Lower lobe of right lung (tissue), 2 donors: ENCODE measurements around the gene FAM131C. TPM values are rescaled to one million over a fixed set of nuclear protein-coding genes. Genes with fewer than 3 reads are reported as not detected.

ENCODE experiments used
- ATAC-seq, 2 donors: fragments of 200-7000 bp; cut with Tn5 transposase; one replicate each; pipeline ENCODE4 v1.9.1; 2020 to 2022; ENCODE audit warnings: mild to moderate bottlenecking in 2 of 2, moderate library complexity in 2 of 2
- DNase-seq: peaks from one replicate; pipeline ENCODE4 v3.0.0-alpha.2; 2020
- H3K27ac ChIP-seq: fragments of 200-600 bp; one replicate; pipeline ENCODE4 v1.8.0; 2022
- H3K27me3 ChIP-seq: fragments of 200-600 bp; one replicate; pipeline ENCODE4 v1.8.0; 2022; ENCODE audit warnings: low read depth
- H3K36me3 ChIP-seq: fragments of 200-600 bp; one replicate; pipeline ENCODE4 v1.8.0; 2022; ENCODE audit warnings: mild to moderate bottlenecking
- H3K4me1 ChIP-seq: fragments of 200-600 bp; one replicate; pipeline ENCODE4 v1.8.0; 2022
- H3K4me3 ChIP-seq: fragments of 200-600 bp; one replicate; pipeline ENCODE4 v1.8.0; 2022; ENCODE audit warnings: mild to moderate bottlenecking
- H3K9me3 ChIP-seq: fragments of 200-600 bp; one replicate; pipeline ENCODE4 v1.8.0; 2022
- intact Hi-C: fragments of 100-400 bp; cut with DNase I; formaldehyde crosslinking; loops from one replicate; pipeline ENCODE4 v1.11.0; 2022
- total RNA-seq: library from RNA; stranded (reverse); fragmentation: NEBNext Ultra II Directional; extraction: Animal tissue kit (Norgen Biotek cat#: 25700); gene quantifications from one replicate; pipeline ENCODE4 v1.2.1, GENCODE V29; 2021
- TF ChIP-seq, protein P1 (sequence below): fragments of 200-600 bp; IDR thresholded peaks from one replicate; pipeline ENCODE4 v1.8.0; 2022; ENCODE audit warnings: antibody characterized with exemption, mild to moderate bottlenecking
- donor health status: DM: no; HTN: yes; CAD: no; lungs with severe emphysema.

Gene FAM131C
- total RNA-seq, 1 donor from 2014 or later = not detected

DNA sequence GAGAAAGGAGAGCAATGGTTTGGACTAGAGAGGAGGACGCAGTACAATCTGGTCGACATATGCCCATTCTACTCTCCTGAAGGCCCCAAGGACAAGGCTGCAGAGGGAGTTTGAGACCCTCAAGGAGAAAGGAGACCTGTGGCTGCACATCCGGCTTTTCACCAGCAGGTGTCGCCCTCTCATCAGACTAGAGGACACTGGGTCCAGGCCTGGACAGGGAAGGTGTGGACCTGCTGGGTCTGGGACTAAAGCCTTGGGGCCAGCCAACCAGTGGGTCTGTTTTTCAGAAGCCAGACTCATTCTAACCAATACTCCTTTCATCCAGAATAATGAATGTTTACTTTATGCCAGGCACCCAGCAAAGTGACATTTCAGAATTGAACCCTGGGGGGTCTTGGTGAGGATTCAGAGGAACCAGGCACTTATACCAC lies 64.4 kb downstream of the FAM131C start:
- peak; percentile 62 to 78 for ATAC-seq
- peaks cover 18% of the 10 kb centered on the region for H3K4me1 ChIP-seq
- H3K4me3 ChIP-seq = no peak overlapping the region
- intact Hi-C loops = no loop called here
- no peak overlapping the region for H3K27ac ChIP-seq
- H3K9me3 ChIP-seq = no peaks in the 10 kb centered on the region
- DNase-seq = peak; percentile 86
- H3K36me3 ChIP-seq = no peaks in the 10 kb centered on the region
- no peaks in the 10 kb centered on the region for H3K27me3 ChIP-seq
- TF ChIP-seq, protein P1, sequence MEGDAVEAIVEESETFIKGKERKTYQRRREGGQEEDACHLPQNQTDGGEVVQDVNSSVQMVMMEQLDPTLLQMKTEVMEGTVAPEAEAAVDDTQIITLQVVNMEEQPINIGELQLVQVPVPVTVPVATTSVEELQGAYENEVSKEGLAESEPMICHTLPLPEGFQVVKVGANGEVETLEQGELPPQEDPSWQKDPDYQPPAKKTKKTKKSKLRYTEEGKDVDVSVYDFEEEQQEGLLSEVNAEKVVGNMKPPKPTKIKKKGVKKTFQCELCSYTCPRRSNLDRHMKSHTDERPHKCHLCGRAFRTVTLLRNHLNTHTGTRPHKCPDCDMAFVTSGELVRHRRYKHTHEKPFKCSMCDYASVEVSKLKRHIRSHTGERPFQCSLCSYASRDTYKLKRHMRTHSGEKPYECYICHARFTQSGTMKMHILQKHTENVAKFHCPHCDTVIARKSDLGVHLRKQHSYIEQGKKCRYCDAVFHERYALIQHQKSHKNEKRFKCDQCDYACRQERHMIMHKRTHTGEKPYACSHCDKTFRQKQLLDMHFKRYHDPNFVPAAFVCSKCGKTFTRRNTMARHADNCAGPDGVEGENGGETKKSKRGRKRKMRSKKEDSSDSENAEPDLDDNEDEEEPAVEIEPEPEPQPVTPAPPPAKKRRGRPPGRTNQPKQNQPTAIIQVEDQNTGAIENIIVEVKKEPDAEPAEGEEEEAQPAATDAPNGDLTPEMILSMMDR = peak; percentile 99

Other genes with a start within 250 kb of the FAM131C start
- gene SPEN, start 225.9 kb downstream of the FAM131C start, total RNA-seq = 54.7 TPM
- gene ZBTB17, start 97.5 kb downstream of the FAM131C start, total RNA-seq = 37.7 TPM
- gene SRARP, start 69.4 kb downstream of the FAM131C start, total RNA-seq = 0.21 TPM
- gene HSPB7, start 55.6 kb downstream of the FAM131C start, total RNA-seq = 4.9 TPM
- gene CLCNKA, start 51.6 kb downstream of the FAM131C start, total RNA-seq = 0.65 TPM
- 0.18 TPM for gene CLCNKB, start 29.9 kb downstream of the FAM131C start, total RNA-seq
- 20.4 TPM for gene EPHA2, start 82.4 kb upstream of the FAM131C start, total RNA-seq
- 15.6 TPM for gene ARHGEF19, start 139.0 kb upstream of the FAM131C start, total RNA-seq
- gene CPLANE2, start 163.5 kb upstream of the FAM131C start, total RNA-seq = 9.1 TPM